Measurements from ENCODE around the gene KRT73. TPM values are rescaled to one million over a fixed set of nuclear protein-coding genes. Genes with fewer than 3 reads are reported as not detected.

Gene KRT73
- total RNA-seq, 1 donor from 2014 or later: not detected

DNA sequence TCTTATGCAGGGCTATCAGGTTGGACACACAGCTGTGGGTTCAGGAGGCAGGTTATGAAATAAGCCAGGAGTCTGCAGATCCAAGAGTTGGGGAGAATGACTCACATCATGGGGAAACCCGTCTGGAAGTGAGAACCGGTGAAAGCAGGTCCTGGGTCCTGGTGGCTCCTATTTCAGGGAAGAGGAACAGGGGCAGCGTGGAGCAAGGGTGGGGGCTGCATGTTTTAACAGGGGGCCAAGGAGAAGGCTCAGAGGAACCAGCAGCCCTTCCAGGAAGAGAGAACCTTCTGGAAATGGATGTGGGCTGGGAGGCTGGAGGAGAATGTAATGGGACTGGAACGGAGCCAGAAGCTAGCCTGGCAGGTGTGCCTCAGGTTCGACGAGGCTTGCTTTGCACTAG, 36.9 kb downstream of the KRT73 start:
- no peak overlapping the region for H3K4me3 Mint-ChIP-seq
- H3K9me3 Mint-ChIP-seq: no peaks in the 10 kb centered on the region
- DNase-seq (ENCODE audit: low spot score): no peak
- peaks cover 24% of the 10 kb centered on the region for H3K4me1 Mint-ChIP-seq (ENCODE audit: low read depth)
- H3K36me3 Mint-ChIP-seq (ENCODE audit: low read depth): no peaks in the 10 kb centered on the region
- intact Hi-C loops (cut with micrococcal nuclease): loop anchor here (5.0 kb wide), 1 partner anchor 111 kb away; no protein-coding TSS in a partner anchor
- peaks cover 8% of the 10 kb centered on the region for H3K27me3 Mint-ChIP-seq (ENCODE audit: insufficient read depth)
- H3K27ac Mint-ChIP-seq: no peak overlapping the region

- H3K9me3 Mint-ChIP-seq: no peaks in the 10 kb centered on the region
- no peak overlapping the region for H3K27ac Mint-ChIP-seq
- H3K4me3 Mint-ChIP-seq: no peak overlapping the region
- no peaks in the 10 kb centered on the region for H3K36me3 Mint-ChIP-seq (ENCODE audit: low read depth)
- intact Hi-C loops (cut with micrococcal nuclease): loop anchor here (5.0 kb wide), 1 partner anchor 111 kb away; no protein-coding TSS in a partner anchor
- no peak for DNase-seq (ENCODE audit: low spot score)
- H3K4me1 Mint-ChIP-seq (ENCODE audit: low read depth): peaks cover 20% of the 10 kb centered on the region
- peaks cover 8% of the 10 kb centered on the region for H3K27me3 Mint-ChIP-seq (ENCODE audit: insufficient read depth)
These were observed 37.3 kb downstream of the KRT73 start for GRCh38 chr12:52581066-52581465.

- no peaks in the 10 kb centered on the region for H3K9me3 Mint-ChIP-seq
- no peak overlapping the region for H3K4me3 Mint-ChIP-seq
- no peak for DNase-seq (ENCODE audit: low spot score)
- no peaks in the 10 kb centered on the region for H3K36me3 Mint-ChIP-seq (ENCODE audit: low read depth)
- H3K27ac Mint-ChIP-seq: no peak overlapping the region
- peaks cover 8% of the 10 kb centered on the region for H3K27me3 Mint-ChIP-seq (ENCODE audit: insufficient read depth)
- intact Hi-C loops (cut with micrococcal nuclease): loop anchor here (5.0 kb wide), 1 partner anchor 112 kb away; no protein-coding TSS in a partner anchor
- peaks cover 14% of the 10 kb centered on the region for H3K4me1 Mint-ChIP-seq (ENCODE audit: low read depth)
These were observed 37.9 kb downstream of the KRT73 start for GRCh38 chr12:52580496-52580895.

- Mint-ChIP-seq H3K36me3 (ENCODE audit: low read depth) (no peaks in the 10 kb centered on the region), H3K4me3 (no peak overlapping the region), H3K9me3 (no peaks in the 10 kb centered on the region), H3K27ac (no peak overlapping the region), H3K4me1 (ENCODE audit: low read depth) (peaks cover 7% of the 10 kb centered on the region), H3K27me3 (ENCODE audit: insufficient read depth) (peaks cover 8% of the 10 kb centered on the region)
- intact Hi-C loops (cut with micrococcal nuclease): loop anchor here (5.0 kb wide), 1 partner anchor 113 kb away; no protein-coding TSS in a partner anchor
- no peak for DNase-seq (ENCODE audit: low spot score)
These were observed 38.6 kb downstream of the KRT73 start for GRCh38 chr12:52579468-52580465.

DNA sequence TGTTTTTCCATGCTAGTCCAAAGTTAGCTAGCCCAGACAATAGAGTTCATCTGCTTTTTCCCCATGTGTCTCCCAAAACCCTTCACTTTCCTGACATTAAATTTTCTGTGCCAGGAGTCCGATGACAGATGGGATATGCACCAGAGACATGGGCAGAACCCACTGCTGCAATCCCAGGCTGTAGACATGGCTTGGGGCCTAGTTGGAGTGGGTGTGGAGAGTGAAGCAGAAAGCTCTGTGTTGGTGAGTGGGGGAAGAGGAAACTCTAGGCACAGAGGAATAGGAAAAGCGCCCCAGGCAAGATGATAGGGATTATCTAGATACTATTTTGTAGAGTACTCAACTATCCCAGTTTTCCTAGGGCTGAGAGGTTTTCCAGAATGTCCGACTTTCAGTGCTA, 39.9 kb downstream of the KRT73 start:
- H3K27ac Mint-ChIP-seq: no peak overlapping the region
- H3K9me3 Mint-ChIP-seq: no peaks in the 10 kb centered on the region
- no peak overlapping the region for H3K4me3 Mint-ChIP-seq
- H3K4me1 Mint-ChIP-seq (ENCODE audit: low read depth): peaks cover 6% of the 10 kb centered on the region
- H3K36me3 Mint-ChIP-seq (ENCODE audit: low read depth): no peaks in the 10 kb centered on the region
- H3K27me3 Mint-ChIP-seq (ENCODE audit: insufficient read depth): peaks cover 8% of the 10 kb centered on the region
- intact Hi-C loops (cut with micrococcal nuclease): no loop called here
- DNase-seq (ENCODE audit: low spot score): no peak

- intact Hi-C loops (cut with micrococcal nuclease): no loop called here
- DNase-seq (ENCODE audit: low spot score): no peak
- Mint-ChIP-seq H3K9me3 (no peaks in the 10 kb centered on the region), H3K4me3 (no peak overlapping the region), H3K27ac (no peak overlapping the region), H3K36me3 (ENCODE audit: low read depth) (no peaks in the 10 kb centered on the region), H3K27me3 (ENCODE audit: insufficient read depth) (peaks cover 8% of the 10 kb centered on the region), H3K4me1 (ENCODE audit: low read depth) (no peaks in the 10 kb centered on the region)
These were observed 41.0 kb downstream of the KRT73 start for GRCh38 chr12:52577316-52577715.

GRCh38 chr12:52575948-52576347, 42.4 kb downstream of the KRT73 start:
- Mint-ChIP-seq H3K4me1 (ENCODE audit: low read depth) (no peaks in the 10 kb centered on the region), H3K27ac (no peak overlapping the region), H3K36me3 (ENCODE audit: low read depth) (no peaks in the 10 kb centered on the region), H3K9me3 (no peaks in the 10 kb centered on the region), H3K27me3 (ENCODE audit: insufficient read depth) (peaks cover 5% of the 10 kb centered on the region), H3K4me3 (no peak overlapping the region)
- intact Hi-C loops (cut with micrococcal nuclease): no loop called here
- DNase-seq (ENCODE audit: low spot score): no peak

- Mint-ChIP-seq H3K4me3 (no peak overlapping the region), H3K9me3 (no peaks in the 10 kb centered on the region), H3K27ac (no peak overlapping the region), H3K27me3 (ENCODE audit: insufficient read depth) (peaks cover 5% of the 10 kb centered on the region), H3K4me1 (ENCODE audit: low read depth) (no peaks in the 10 kb centered on the region), H3K36me3 (ENCODE audit: low read depth) (no peaks in the 10 kb centered on the region)
- DNase-seq (ENCODE audit: low spot score): no peak
- intact Hi-C loops (cut with micrococcal nuclease): no loop called here
These were observed 43.1 kb downstream of the KRT73 start for GRCh38 chr12:52575256-52575655.

DNA sequence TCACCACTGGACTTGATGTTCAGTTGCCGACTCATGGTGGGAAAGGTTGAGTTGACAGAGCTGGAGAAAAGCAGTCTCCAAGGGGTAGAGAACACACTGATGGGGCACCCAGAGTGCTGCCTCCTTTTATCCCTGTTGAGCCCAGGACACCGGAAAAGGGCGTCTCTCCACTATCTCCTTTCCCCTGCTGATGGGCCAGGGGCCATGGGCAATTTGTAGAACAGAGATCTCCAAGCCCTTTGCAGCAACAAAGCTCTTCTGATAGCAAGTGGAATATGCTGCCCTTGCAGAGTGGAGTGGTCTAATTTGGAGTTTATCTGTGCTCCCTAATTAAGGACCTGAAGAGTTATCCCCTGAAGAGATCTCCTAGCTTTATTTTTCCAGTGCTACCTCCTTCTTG, 44.6 kb downstream of the KRT73 start, which contains the start of gene KRT74:
Gene KRT74, minus strand, starts transcription at position 101 of the 400 bp plus-strand sequence. Its CDS starts 66 bp downstream, at position 35.
- Mint-ChIP-seq H3K4me1 (ENCODE audit: low read depth) (no peaks in the 10 kb centered on the region), H3K27ac (no peak within 1 kb of the TSS), H3K27me3 (ENCODE audit: insufficient read depth) (peaks cover 3% of the 10 kb centered on the region), H3K4me3 (no peak within 1 kb of the TSS), H3K36me3 (ENCODE audit: low read depth) (no peaks in the 10 kb centered on the region), H3K9me3 (no peaks in the 10 kb centered on the region)
- intact Hi-C loops (cut with micrococcal nuclease): no loop called here
- DNase-seq (ENCODE audit: low spot score): no peak

DNA sequence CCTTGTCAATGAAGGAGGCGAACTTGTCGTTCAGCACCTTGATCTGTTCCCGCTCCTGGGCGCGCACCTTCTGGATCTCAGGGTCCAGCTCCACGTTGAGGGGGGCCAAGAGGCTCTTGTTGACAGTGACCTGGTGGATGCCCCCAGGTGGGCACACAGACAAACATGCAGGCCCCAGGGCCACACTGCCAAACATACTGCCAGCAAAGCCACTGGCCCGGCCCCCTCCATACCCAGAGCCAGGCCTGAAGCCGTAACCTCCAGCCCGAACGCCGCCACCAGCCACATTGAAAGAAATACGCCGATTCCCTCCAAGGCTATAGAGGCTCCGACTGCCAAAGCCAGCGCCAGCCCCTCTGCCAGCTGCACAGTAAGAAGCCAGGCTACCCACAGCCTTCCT, 45.1 kb downstream of the KRT73 start:
- DNase-seq (ENCODE audit: low spot score): no peak
- H3K27me3 Mint-ChIP-seq (ENCODE audit: insufficient read depth): peaks cover under 1% of the 10 kb centered on the region
- no peaks in the 10 kb centered on the region for H3K4me1 Mint-ChIP-seq (ENCODE audit: low read depth)
- H3K36me3 Mint-ChIP-seq (ENCODE audit: low read depth): no peaks in the 10 kb centered on the region
- no peaks in the 10 kb centered on the region for H3K9me3 Mint-ChIP-seq
- intact Hi-C loops (cut with micrococcal nuclease): no loop called here
- no peak overlapping the region for H3K4me3 Mint-ChIP-seq
- H3K27ac Mint-ChIP-seq: no peak overlapping the region

DNA sequence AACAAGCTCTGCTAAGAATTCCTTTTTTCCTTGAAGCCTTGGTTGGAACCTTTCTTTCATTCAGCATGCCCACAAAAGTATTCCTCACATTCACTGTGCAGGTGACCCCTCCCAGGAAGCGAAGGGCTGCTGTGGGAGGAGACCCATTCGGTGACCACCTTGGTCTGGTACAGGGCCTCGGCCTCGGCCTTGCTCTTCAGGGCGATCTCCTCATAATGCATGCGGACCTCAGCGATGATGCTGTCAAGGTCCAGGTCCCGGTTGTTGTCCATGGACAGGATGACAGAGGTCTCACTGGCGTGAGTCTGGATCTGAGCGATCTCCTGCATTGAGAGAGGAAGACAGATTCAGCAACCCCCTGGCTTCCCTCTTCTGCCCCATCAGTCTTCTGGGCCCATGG, 47.8 kb downstream of the KRT73 start:
- DNase-seq (ENCODE audit: low spot score): no peak
- peaks cover 8% of the 10 kb centered on the region for H3K27me3 Mint-ChIP-seq (ENCODE audit: insufficient read depth)
- no peaks in the 10 kb centered on the region for H3K36me3 Mint-ChIP-seq (ENCODE audit: low read depth)
- no peak overlapping the region for H3K27ac Mint-ChIP-seq
- intact Hi-C loops (cut with micrococcal nuclease): no loop called here
- no peaks in the 10 kb centered on the region for H3K9me3 Mint-ChIP-seq
- no peaks in the 10 kb centered on the region for H3K4me1 Mint-ChIP-seq (ENCODE audit: low read depth)
- H3K4me3 Mint-ChIP-seq: no peak overlapping the region

DNA sequence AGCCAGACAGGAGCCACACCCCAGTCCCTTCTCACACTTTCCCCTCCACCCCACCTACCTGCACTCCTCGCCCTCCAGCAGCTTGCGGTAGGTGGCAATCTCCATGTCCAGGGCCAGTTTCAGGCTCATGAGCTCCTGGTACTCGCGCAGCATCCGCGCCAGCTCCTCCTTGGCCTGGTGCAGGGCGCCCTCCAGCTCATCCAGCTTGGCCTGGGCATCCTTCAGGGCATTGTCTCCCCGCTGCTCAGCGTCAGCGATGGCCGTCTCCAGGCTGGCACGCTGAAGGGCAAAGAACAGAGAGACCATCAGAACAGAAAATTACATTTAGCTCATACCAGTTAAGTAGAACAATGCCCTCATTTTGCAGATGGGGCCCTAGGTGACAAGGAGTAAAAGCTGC, 50.2 kb downstream of the KRT73 start:
- Mint-ChIP-seq H3K4me1 (ENCODE audit: low read depth) (no peaks in the 10 kb centered on the region), H3K27me3 (ENCODE audit: insufficient read depth) (peaks cover 20% of the 10 kb centered on the region), H3K4me3 (no peak overlapping the region), H3K36me3 (ENCODE audit: low read depth) (no peaks in the 10 kb centered on the region), H3K9me3 (no peaks in the 10 kb centered on the region), H3K27ac (no peak overlapping the region)
- DNase-seq (ENCODE audit: low spot score): no peak
- intact Hi-C loops (cut with micrococcal nuclease): no loop called here

- no peak overlapping the region for H3K4me3 Mint-ChIP-seq
- H3K9me3 Mint-ChIP-seq: no peaks in the 10 kb centered on the region
- H3K27me3 Mint-ChIP-seq (ENCODE audit: insufficient read depth): peaks cover 22% of the 10 kb centered on the region
- no peaks in the 10 kb centered on the region for H3K4me1 Mint-ChIP-seq (ENCODE audit: low read depth)
- H3K36me3 Mint-ChIP-seq (ENCODE audit: low read depth): no peaks in the 10 kb centered on the region
- intact Hi-C loops (cut with micrococcal nuclease): no loop called here
- H3K27ac Mint-ChIP-seq: no peak overlapping the region
- DNase-seq (ENCODE audit: low spot score): no peak
These were observed 51.5 kb downstream of the KRT73 start for GRCh38 chr12:52566847-52567291.

All from activated T-helper 1 cell treated with anti-CD3 and anti-CD28 coated beads, Interleukin-12 subunit alpha, Interleukin-12 subunit beta, Interleukin-2, Interleukin-4 antibody, amounts not matched to agents 30 ng/mL and 10 ng/mL and 1 ng/mL, durations not matched to agents 14 hours and 24 hours and 36 hours (primary cell).